Medulla oblongata (tissue), 1 donor: ENCODE data around the gene RPL9.
"Not testable (repeated sequence)": the region's sequence is repeated elsewhere in the genome, so short reads cannot be mapped to it uniquely, and the experiment has no call there.

Experiments
- DNase-seq: peaks from one replicate; pipeline ENCODE4 v3.0.0-alpha.2; 2015; ENCODE audit errors: extremely low spot score

Gene RPL9

DNA sequence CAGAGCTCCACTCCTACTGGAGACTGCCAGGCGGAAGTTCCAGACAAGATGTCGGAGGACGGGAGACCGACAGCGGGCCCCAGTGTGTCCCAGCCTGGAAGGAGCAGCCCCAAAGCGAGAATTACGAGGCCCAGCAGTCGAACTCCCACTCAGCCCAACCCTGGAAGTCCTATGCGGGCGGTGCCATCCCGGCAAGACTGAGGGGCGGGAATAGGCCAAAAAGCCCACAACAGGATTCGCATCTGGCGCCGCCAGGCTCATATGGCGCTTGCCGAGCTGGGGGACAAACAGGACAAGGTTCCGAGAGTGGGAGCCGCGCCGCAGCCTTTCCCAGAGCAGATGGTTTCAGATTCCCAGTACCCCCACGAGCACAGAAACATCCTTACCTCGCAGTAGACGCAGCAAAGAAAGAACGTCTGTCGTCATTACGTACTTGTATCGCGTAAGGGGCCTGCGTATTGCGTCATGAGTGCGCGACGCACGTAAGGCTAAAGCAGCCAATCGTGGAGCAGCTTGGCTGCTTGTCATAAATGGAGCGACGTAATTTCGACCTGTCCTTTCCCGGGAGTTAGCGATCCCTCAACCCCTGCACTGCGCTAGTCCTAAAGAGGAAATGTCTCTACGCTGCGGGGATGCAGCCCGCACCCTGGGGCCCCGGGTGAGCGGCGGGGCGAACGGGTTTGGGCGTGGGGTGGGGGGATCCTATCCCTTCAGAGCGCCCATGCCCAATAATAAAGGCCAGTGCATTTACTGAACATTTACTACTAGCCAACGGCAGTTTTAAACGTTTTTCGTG, at the start of gene RPL9, which contains the start of gene LIAS:
Gene RPL9, minus strand, starts transcription at position 418 of the 796 bp plus-strand sequence. CDS start 483 bp downstream, outside the sequence.
Gene LIAS, plus strand, starts transcription at position 552 of the 796 bp plus-strand sequence. Its CDS starts 62 bp downstream, at position 614.
- peak; percentile 96 for DNase-seq

DNA sequence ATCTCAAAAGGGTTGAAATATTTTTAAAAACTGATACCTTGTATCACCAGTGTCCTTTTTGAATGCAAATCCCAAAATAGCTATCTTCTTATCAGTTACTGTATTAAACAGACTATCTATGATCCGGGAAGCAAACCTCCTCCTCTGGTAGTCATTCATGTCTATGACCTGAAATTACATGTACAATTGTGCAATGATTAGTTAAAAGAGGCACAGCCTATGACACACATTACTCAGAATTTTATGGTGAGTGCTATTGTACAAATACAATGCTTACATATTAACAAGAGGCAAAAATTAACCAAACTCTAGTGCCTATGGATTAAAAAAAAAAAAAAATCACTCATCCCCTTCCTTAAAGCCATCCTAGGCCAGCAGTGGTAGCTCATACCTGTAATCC, 46.9 kb upstream of the RPL9 start:
- no peak for DNase-seq

DNA sequence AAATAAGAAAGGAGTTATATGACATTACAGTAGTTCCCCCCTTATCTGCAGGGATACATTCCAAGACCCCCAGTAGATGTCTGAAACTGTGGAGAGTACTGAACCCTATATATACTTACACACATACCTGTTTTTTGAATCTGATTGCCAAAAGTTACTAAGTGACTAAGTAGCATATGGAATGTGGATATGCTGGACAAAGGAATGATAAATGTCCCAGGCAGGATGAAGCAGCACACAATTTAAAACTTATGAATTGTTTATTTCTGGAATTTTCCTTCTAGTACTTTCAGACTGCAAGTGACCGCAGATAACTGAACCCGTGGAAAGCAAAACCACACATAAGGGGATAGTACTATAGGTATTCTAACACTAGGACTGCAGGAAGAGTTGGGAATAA, 45.8 kb upstream of the RPL9 start:
- no peak for DNase-seq

DNA sequence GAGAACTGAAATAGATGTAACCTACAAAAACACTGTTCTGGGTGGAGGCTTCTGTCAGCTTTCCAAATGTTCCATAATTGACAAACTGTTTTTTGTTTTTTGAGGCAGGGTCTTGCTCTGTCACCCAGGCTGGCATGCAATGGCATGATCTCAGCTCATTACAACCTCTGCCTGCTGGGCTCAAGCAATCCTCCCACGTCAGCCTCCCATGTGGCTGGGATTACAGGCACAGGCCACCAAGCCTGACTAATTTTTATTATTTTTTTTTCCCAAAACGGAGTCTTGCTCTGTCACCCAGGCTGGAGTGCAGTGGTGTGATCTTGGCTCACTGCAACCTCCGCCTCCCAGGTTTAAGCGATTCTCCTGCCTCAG, 43.9 kb upstream of the RPL9 start:
- DNase-seq: not testable (repeated sequence)

DNA sequence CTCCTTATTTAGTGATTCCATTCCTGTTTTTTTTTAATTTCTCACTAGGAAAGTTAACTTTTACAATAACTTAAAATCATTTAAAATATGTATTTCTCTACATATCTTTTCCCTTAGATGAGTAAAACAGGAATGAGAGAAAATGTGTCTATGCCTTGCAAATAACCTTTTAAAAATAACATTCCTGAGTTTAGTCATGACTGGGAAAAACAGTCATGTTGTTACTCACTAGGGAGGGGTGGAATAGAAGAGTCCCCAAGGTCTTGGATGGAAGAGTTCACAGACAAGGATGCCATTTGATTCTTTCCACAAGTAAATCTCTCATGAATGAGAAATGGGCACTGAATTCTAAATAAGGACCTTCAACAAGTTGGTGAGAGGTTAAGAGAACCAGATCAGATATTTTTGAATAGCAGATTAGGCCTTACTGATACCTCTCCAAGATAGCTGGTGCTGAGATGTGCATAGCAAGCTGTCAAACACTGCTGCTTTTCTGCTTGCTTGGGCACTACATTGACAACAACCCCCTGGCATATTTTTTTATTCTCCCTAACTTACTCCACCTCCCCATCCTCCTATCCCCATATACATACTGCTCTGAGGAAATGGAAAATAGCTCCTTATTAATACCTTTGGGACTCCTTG, 43.4 kb upstream of the RPL9 start:
- no peak for DNase-seq

DNA sequence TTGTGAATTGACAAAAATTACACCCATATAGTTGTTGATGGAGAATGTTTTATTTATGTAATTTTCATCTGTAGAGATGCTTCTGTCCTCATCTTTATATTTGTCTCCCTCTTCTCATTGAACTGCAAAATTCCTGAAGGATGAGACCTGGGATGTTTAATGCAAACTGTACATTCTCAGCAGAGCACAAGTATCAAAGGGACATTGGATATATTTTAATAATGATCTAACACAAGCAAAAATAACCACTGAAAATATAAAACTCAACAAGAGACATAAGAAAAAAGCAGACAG, 40.0 kb upstream of the RPL9 start:
- no peak for DNase-seq

DNA sequence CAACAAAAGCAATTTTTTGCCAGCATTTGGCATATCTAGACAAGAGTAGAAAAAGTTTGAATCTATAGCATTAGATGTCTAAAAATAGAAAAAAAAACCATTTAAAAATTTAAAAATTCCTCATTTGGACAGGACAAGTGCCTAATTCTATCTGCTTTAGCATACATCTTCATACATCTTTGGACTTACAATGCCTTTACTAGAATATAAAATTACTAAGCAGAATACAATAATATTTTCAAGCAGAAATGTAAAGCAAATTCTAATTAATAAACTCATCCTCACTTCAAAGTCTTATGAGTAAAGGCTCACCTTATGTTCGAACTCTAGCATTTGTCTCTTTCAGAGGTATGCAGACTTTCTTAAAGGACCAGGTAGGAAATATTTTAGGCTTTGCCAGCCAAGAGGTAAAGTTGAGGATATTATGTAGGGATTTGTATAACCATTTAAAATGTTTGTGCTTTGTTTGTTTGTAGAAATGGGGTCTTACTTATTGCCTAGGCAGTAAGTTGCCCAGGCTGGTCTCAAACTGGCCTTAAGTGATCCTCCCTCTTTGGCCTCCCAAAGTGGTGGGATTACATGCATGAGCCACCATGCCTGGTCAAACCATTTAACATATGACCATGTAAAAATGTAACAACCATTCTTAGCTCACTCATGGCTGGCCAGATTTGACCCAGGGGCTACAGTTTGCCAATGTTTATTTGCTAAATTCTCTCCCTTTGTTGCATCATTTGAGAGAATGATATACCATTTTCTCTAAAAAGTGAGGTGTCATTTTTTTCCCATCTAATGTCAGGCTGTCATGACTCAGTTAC, 39.4 kb upstream of the RPL9 start:
- DNase-seq: no peak

DNA sequence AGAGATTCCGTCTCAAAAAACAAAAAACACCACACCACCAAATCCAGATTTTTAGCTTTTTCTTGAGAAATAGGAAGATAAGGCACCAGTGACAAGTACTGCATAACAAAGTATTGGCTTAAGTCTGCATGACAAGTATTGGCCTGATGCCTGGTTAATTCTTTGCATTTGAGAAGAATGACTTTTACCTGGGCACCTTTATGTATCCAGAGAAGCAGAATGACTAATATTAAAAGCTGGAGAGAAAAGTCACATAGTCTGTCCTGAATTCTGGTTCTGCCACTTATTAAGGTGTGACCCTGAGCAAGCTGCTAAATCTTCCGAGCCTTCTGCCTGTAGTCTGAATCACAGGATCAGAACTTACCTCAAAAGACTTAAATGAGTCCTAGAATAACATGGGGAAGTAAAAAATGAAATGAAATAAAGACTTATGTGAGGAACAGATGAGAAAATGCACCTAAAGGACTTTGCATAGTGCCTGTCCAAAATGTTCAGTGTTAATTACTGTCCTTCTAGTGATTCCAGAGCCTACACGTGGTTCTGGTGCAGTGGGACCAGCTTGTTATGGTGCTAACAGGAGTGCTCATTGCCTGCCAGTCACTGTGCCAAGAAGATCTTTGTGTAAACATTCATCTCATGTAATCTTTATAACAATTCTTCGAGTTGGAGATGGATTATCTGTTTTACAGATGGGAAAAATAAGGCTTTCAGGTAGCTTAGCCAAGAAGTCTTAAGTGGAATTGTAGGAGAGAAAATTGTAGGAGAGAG, 36.9 kb upstream of the RPL9 start:
- no peak for DNase-seq

DNA sequence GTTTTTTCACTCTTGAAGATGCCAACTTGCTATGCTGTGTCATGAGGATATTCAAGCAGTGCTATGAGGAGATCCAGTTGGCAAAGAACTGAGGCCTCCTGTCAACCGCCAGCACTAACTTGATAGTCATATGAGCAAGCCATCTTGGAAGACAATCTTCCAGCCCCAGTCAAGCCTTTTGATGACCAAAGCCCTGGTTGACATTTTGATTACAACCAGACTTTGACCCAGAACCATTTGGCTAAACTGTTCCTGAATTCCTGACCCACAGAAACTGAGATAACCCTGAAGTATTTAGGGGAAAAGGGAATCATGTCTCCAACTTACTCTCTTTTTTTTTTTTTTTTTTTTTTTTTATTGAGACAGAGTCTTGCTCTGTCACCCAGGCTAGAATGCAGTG, 35.6 kb upstream of the RPL9 start:
- DNase-seq: no peak

DNA sequence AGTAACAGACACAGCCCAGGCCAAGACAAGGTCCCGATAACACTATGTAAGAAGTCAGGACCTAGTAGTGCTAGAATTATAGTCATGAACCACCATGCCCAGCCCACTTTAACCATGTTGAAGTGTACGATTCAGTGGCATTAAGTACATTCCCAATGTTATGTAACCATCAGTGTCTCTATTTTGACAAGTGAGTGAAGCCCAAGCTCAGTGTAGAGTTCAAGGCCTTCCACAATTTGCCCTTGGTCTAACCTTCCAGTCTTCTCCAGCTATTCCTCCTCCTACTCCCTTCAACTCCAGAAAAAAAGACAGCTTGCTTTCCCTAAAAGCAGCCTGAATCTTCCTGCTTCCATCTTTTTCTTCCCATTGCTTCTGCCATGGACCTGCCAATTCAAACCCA, 31.6 kb upstream of the RPL9 start:
- DNase-seq: no peak

DNA sequence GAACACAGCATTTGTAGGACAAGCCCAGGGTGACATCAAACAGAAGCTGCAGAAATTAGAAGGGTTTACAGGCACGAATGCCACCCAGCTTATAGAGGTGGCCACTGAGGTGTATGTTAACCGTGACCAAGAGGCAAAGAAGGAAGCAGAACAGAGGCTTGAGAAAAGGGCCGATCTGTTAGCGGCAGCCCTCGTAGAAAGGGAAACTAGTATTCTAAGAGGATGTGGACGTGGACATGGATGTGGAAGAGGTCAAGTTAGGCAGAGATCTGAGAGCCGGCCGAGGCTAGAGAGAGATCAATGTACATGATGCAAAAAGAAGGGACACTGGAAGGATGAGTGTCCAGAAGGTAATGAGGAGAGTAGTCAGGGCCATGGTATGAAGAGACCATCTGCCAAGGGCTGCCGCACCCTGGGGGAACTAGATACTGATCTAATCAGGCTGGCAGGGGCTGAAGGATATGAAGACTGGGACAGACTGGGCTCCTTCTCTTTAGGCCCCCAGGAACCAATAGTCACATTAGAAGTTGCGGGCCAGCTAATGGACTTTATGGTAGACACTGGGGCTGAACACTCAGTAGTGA, 27.6 kb upstream of the RPL9 start:
- DNase-seq: no peak

DNA sequence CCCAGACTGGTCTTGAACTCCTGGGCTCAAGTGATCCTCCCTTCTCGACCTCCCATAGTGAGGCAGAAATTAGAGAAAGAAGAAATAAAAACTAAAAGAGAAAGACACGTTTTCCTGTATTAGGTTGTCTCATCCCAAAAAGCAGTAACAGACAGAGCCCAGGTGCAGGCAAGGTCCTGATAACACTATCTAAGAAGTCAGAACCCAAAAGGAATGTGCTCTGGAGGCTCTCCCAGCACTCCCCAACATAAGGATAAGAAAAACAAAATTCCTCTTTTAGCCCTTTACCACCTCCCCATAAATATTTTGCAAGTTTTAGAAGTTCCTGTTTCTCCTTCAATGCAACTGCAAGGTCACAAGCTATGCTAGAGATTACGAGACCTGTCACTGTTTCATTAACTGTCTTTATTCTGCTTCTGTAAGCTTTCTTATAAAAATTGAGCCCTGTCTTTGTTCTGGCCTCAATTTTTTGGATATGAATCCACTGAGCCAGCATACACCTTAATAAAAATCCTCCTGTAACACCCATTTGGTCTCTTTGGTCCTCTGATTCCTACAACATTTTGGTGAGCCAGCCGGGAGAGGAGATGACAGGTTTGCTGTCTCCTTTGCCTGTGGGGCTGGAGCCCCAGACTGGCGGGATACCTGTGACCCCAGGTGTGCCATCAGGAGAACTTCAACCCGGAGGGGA, 26.0 kb upstream of the RPL9 start:
- DNase-seq: no peak

DNA sequence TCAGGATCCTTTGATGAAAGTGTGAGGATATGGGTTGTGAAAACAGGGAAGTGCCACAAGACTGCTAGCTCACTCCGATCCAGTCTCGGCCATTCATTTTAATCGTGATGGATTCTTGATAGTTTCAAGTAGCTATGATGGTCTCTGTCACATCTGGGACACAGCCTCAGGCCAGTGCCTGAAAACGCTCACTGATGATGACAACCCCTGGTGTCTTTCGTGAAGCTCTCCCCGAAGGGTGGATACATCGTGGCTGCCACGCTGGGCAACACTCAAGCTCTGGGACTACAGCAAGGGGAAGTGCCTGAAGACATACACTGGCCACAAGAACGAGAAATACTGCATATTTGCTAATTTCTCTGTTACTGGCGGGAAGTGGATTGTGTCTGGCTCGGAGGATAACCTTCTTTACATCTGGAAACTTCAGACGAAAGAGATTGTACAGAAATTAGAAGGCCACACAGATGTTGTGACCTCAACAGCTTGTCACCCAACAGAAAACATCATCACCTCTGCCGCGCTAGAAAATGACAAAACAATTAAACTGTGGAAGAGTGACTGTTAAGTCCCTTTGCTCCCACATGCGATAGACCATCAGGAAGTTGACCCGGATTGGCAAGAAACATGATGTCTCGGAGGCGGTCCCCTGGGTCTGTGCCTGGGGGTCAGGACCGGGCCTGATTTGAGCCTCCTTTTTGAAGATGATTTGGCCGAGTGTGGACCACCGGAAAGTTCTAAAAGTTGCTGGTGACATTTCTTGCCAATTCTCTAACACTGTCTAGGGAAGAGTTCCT, 22.4 kb upstream of the RPL9 start:
- no peak for DNase-seq

DNA sequence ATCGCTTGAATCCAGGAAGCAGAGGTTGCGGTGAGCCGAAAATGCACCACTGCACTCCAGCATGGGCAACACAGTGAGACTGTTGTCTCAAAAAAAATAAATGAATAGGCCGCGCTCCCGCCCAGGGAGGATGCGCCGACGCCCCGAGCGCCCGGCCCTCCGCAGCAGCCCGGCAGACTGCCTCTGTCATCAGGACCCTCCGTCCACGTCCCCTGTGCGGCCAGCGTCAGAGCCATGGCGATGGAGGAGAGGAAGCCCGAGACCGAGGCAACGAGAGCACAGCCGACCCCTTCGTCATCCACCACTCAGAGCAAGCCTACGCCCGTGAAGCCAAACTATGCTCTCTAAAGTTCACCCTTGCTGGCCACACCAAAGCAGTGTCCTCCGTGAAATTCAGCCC, 21.5 kb upstream of the RPL9 start:
- no peak for DNase-seq

DNA sequence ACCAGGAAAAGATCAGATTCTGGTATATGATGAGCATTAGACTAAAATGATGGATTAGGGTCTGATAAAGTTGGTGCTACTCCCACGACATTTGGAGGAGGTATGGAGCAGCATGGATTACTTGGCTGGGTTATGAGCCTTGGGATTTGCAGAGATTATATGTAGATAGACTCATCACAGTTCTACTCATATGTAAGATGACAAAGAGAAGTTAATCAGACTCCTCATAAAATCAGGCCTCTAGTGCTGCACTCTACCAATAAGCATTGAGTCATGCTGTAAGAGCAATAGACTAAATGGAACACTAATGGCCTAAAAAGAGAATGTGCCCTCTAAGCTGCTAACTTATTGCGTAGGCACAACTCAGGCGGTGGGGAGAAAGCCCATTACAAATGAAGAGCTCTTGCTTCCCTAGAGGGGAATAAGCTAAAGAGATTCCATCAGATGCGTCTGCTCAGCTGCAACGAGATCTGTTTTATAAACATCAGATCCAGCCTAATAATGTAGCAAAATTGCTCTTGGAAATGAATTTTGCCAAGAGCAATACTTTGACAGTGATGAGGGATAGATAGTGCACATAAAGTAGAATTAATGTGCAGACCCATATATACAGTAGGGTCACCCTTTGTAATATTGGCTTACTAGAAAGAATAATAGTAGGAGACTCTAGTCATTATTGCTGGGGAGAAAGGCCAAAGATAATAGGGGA, 17.6 kb upstream of the RPL9 start:
- DNase-seq: no peak

DNA sequence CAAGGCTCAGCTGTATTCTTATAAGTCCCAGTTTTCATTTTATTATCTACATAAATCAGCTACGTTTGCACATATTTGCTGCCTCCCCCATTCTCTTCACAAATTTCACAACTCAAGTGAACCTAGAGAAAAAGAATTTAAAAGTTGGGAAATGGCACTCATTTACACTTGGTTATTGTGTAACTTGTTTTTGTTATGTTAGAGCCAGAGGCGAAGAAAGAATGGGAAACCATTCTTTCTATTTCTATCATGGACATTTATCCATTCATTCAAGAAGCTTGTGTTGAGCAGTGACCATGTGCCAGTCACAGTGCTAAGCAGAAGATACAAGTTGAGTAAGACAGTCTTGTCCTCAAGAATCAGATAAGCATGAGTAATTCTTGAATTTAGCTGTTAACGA, 13.7 kb upstream of the RPL9 start:
- DNase-seq: no peak

DNA sequence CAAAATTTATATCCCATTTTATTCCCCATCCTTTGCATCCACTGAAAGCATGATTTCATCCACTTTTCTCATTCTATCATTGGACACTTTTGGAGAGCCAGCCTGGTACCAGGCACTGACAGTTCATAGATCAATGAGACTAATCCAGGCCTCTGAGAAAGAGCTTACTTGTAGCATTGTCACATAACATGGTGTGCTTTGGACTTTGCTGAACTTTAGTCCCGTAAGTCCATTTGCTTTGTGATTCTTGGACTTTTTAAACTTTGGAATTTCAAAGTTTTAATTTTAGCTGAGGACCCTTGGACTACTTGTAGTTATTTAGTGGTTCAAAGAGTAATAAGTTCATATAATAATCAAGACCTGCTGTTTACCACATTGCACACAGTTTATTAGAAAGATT, 11.7 kb upstream of the RPL9 start:
- DNase-seq: peak; percentile 48

DNA sequence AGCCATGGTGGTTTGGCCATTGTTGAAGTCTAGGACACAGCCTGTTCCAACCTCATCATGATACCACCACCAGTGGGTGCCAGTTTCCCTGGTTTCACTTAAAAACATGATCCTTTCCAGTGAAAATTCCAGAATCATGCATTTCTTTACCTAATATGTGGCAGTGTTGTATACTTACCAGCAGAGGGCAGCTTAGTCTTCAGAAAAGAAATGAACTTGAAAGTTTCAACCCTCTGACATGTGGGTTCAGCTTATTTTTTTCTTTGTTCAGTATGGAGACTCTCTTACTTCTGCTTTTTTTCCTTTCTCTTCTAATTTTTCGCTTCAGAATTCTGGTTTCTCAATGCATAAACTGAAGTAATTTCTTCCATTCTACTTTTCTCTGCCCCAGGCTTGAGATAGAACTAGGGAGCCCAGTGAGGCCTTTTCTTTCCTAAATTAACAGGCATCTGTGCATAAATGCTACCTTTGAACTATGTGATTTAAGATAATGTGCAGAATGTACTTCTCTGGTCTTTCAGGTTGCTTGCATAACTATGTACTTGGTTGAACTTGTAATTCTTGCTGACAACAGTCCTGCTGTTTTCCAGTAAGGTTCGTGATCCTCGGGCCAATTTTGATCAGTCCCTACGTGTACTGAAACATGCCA, 10.8 kb upstream of the RPL9 start:
- DNase-seq: peak; percentile 93

DNA sequence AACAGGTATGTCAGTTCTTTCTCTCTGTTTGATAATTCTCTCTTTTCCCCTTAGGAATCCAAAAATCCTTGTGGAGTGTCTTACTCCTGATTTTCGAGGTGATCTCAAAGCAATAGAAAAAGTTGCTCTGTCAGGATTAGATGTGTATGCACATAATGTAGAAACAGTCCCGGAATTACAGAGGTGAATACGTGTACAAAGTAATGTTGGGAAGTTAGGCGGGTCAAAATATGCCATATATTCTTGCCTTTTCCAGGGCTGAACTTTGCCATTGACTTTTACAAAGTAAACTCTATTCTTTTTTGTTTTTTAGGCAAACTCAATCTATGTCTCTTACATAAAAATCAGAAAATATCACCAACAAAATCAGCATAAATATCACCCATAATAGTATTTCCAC, 8.7 kb upstream of the RPL9 start:
- no peak for DNase-seq
